Esophagus squamous epithelium (tissue), 5 donors: Measurements from ENCODE around the gene ELOVL2. TPM values are rescaled to one million over a fixed set of nuclear protein-coding genes. Genes with fewer than 3 reads are reported as not detected.

ENCODE experiments used
- DNase-seq: peaks from one replicate; lab custom pipeline; 2025; lab: John Stamatoyannopoulos, UW
- H3K27ac ChIP-seq, 4 donors: fragments of 200-600 bp; sonication (generic); one replicate each; pipeline ENCODE4 v1.5.1; 2016 to 2019; ENCODE audit warnings: mild to moderate bottlenecking in 1 of 4
- H3K27me3 ChIP-seq, 4 donors: fragments of 200-600 bp; sonication (generic); 1 replicate in 3 of 4; 2 replicates in 1 of 4; pipeline versions ENCODE4 v1.5.1 to v1.6.0; 2017 to 2021; ENCODE audit warnings: antibody characterized with exemption in 1 of 4
- H3K36me3 ChIP-seq, 3 donors: fragments of 200-600 bp; sonication (generic); one replicate each; pipeline ENCODE4 v1.5.1; 2016 to 2019
- H3K4me1 ChIP-seq, 3 donors: fragments of 200-600 bp; sonication (generic); one replicate each; pipeline ENCODE4 v1.5.1; 2017 to 2019
- H3K4me3 ChIP-seq, 4 donors: fragments of 200-600 bp; sonication (generic); 1 replicate in 3 of 4; 2 replicates in 1 of 4; pipeline ENCODE4 v1.5.1; 2016 to 2019; ENCODE audit warnings: mild to moderate bottlenecking in 2 of 4, moderate library complexity in 1 of 4
- H3K9me3 ChIP-seq, 3 donors: fragments of 200-600 bp; sonication (generic); one replicate each; pipeline ENCODE4 v1.5.1; 2016 to 2019
- CTCF ChIP-seq, 6 experiments: fragments of 450-650 bp in 4 of 6; fragments of 200-600 bp in 2 of 6; sonication (generic) in 2 of 6; IDR thresholded peaks; one replicate each; pipeline ENCODE4 v1.5.1; 2016 to 2019; ENCODE audit warnings: antibody characterized with exemption in 6 of 6, mild to moderate bottlenecking in 4 of 6, moderate library complexity in 4 of 6
- POLR2A ChIP-seq, 4 donors: fragments of 450-650 bp; IDR thresholded peaks; one replicate each; pipeline ENCODE4 v1.6.1; 2017; ENCODE audit warnings: antibody characterized with exemption in 4 of 4, mild to moderate bottlenecking in 4 of 4, moderate library complexity in 3 of 4
- WGBS, 2 donors: methylation state at CpG; one replicate each; pipeline ENCODE4 v1.1.5; 2018; 5-methylcytosine and 5-hydroxymethylcytosine counted together
- intact Hi-C: fragments of 100-400 bp; cut with DNase I; formaldehyde crosslinking; loops from one replicate; pipeline ENCODE4 v1.15.0; 2022
- total RNA-seq, 4 donors: library from RNA; depleted of rRNA; stranded (reverse); fragments of >200 nt; gene quantifications; one replicate each; pipeline ENCODE4 v1.1.0, GENCODE V29; 2016
- donor health status: DM: yes; HTN: yes; CAD: no.

The ELOVL2 gene
- total RNA-seq, 4 donors from 2014 or later, result 0.06 to 0.38 (median 0.18) TPM; not detected in 1

GRCh38 chr6:10964684-10965083 lies 79.4 kb downstream of the ELOVL2 start:
- TF ChIP-seq POLR2A (IDR thresholded peaks at IDR 0.05), result no peak
- no peak for TF ChIP-seq CTCF (IDR thresholded peaks at IDR 0.05)
- 75 to 89% methylated on average over 1 of the region's 1 CpG for WGBS, 2 donors

GRCh38 chr6:10963113-10963512 lies 81.0 kb downstream of the ELOVL2 start:
- Histone ChIP-seq H3K4me1 (no peaks in the 10 kb centered on the region), H3K27me3 (no peaks in the 10 kb centered on the region), H3K36me3 (no peaks in the 10 kb centered on the region), H3K9me3 (peaks cover 0 to 15% (median 5%) of the 10 kb centered on the region in 3 donors), H3K4me3 (no peak overlapping the region), H3K27ac (no peak overlapping the region)
- intact Hi-C loops, result no loop called here
- WGBS, 2 donors, result 73 to 100% methylated on average over 1 to 2 of the region's 2 CpGs
- TF ChIP-seq CTCF (IDR thresholded peaks at IDR 0.05) (no peak), POLR2A (IDR thresholded peaks at IDR 0.05) (no peak)
- DNase-seq, result no peak

More at GRCh38 chr6:10964684-10965083, 79.4 kb downstream of the ELOVL2 start:
- Histone ChIP-seq H3K27ac (no peak overlapping the region), H3K36me3 (no peaks in the 10 kb centered on the region), H3K4me1 (no peaks in the 10 kb centered on the region), H3K27me3 (no peaks in the 10 kb centered on the region), H3K4me3 (no peak overlapping the region), H3K9me3 (peaks cover 0 to 15% (median 5%) of the 10 kb centered on the region in 3 donors)
- intact Hi-C loops, result no loop called here
- DNase-seq, result no peak

DNA sequence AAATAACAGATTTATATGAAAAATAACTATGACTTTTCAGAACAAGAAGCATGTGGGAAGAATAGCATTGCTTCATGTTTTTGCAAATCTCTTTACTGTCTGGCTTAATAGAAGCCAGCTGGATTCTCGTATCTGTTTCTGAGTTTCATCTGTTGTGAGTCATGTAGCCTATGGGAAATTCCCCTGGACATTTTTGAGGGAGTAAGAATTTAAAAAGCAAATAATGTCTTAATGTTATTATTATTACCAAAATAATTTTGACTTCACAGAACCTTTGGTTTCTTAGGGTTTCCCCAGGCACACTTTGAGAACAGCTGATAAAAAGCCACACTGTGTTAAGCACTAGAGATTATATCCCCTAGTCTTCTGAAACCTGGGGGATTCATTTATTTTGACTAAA lies 81.4 kb downstream of the ELOVL2 start:
- no peak for DNase-seq
- Histone ChIP-seq H3K9me3 (peaks cover 0 to 15% (median 5%) of the 10 kb centered on the region in 3 donors), H3K4me1 (no peaks in the 10 kb centered on the region), H3K27me3 (no peaks in the 10 kb centered on the region), H3K36me3 (no peaks in the 10 kb centered on the region), H3K4me3 (no peak overlapping the region), H3K27ac (no peak overlapping the region)
- 14 to 15% methylated on average over 1 of the region's 1 CpG for WGBS, 2 donors
- intact Hi-C loops, result no loop called here
- TF ChIP-seq CTCF (IDR thresholded peaks at IDR 0.05) (no peak), POLR2A (IDR thresholded peaks at IDR 0.05) (no peak)

GRCh38 chr6:10961837-10962236 lies 82.3 kb downstream of the ELOVL2 start:
- Histone ChIP-seq H3K9me3 (peaks cover 0 to 11% (median 5%) of the 10 kb centered on the region in 3 donors), H3K27ac (no peak overlapping the region), H3K4me1 (no peaks in the 10 kb centered on the region), H3K4me3 (no peak overlapping the region), H3K27me3 (no peaks in the 10 kb centered on the region), H3K36me3 (no peaks in the 10 kb centered on the region)
- WGBS, 2 donors, result 77 to 82% methylated on average over 3 of the region's 3 CpGs
- TF ChIP-seq POLR2A (IDR thresholded peaks at IDR 0.05) (no peak), CTCF (IDR thresholded peaks at IDR 0.05) (no peak)
- intact Hi-C loops, result no loop called here
- no peak for DNase-seq

DNA sequence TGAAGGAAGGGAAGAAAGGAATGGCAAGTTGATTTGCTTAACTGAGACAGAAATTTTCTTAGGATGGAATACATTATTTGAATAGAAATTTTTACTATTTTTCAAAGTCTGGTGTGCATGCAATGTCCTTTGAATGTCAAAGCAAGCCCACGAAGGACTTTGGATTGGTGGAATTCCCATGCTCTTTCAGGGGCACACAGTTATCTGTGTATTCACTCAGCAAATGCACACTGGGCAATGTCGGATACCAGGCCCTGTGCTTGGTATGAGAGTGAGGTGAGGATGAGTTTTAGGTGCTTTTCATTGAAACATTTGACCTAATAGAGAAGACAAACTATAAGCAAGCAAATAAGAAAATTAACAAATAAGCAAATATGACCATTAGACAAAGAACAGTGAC lies 83.9 kb downstream of the ELOVL2 start:
- no peaks in the 10 kb centered on the region for H3K9me3 ChIP-seq
- DNase-seq, result no peak
- no peak overlapping the region for H3K27ac ChIP-seq
- intact Hi-C loops, result no loop called here
- 72 to 79% methylated on average over 2 of the region's 2 CpGs for WGBS, 2 donors
- H3K36me3 ChIP-seq, result no peaks in the 10 kb centered on the region
- no peak for TF ChIP-seq CTCF (IDR thresholded peaks at IDR 0.05)
- no peaks in the 10 kb centered on the region for H3K27me3 ChIP-seq
- H3K4me3 ChIP-seq, result no peak overlapping the region
- no peaks in the 10 kb centered on the region for H3K4me1 ChIP-seq
